CD4-positive, alpha-beta T cell (primary cell): ENCODE results near the gene GSE1. TPM values are rescaled to one million over a fixed set of nuclear protein-coding genes. Genes with fewer than 3 reads are reported as not detected.

Source experiments
- ATAC-seq: fragments of 200-7000 bp; cut with Tn5 transposase; one replicate; pipeline ENCODE4 v1.10.0; 2022; ENCODE audit warnings: mild to moderate bottlenecking; ENCODE audit not compliant: poor library complexity
- CTCF ChIA-PET: fragments of 350-600 bp; sonication (Branson Sonifier 250); formaldehyde crosslinking; loops from one replicate; lab custom pipeline; 2021; ENCODE audit warnings: antibody characterized with exemption, inconsistent platforms; lab: Charles Lee
- POLR2A ChIA-PET: fragments of 350-600 bp; sonication (Branson Sonifier 250); formaldehyde crosslinking; loops from one replicate; lab custom pipeline; 2021; ENCODE audit warnings: antibody characterized with exemption, inconsistent platforms; lab: Charles Lee
- DNase-seq, 14 experiments: peaks; one replicate each; pipeline ENCODE4 v3.0.0-alpha.2; 2013 to 2020; ENCODE audit warnings: mixed read lengths in 2 of 14
- H3K27ac ChIP-seq, 2 donors: one replicate each; pipeline versions ENCODE4 v1.5.1 to v1.7.0; 2013; ENCODE audit warnings: low read length in 2 of 2, low read depth in 1 of 2, mild to moderate bottlenecking in 1 of 2
- H3K27me3 ChIP-seq, 2 experiments: 1 replicate in 1 of 2; 2 replicates in 1 of 2; pipeline versions ENCODE4 v1.6.1 to v1.7.0; 2013; ENCODE audit warnings: low read length in 2 of 2, control low read depth in 1 of 2, mild to moderate bottlenecking in 1 of 2, moderate library complexity in 1 of 2; ENCODE audit not compliant: insufficient read depth in 2 of 2, control insufficient read depth in 1 of 2
- H3K36me3 ChIP-seq: one replicate; pipeline ENCODE4 v1.6.1; 2013; ENCODE audit warnings: low read length, control low read depth; ENCODE audit not compliant: insufficient read depth
- H3K4me1 ChIP-seq: one replicate; pipeline ENCODE4 v1.6.1; 2013; ENCODE audit warnings: low read length, control low read depth; ENCODE audit not compliant: insufficient read depth
- H3K4me3 ChIP-seq: one replicate; pipeline ENCODE4 v1.5.1; 2013; ENCODE audit warnings: mild to moderate bottlenecking, low read length, moderate library complexity
- H3K9me3 ChIP-seq, 2 experiments: 1 replicate in 1 of 2; 2 replicates in 1 of 2; pipeline versions ENCODE4 v1.6.1 to v1.7.0; 2013; ENCODE audit warnings: low read length in 2 of 2, mild to moderate bottlenecking in 2 of 2, control low read depth in 1 of 2, moderate library complexity in 1 of 2; ENCODE audit not compliant: control insufficient read depth in 1 of 2, insufficient read depth in 1 of 2
- H3K27ac Mint-ChIP-seq: one replicate; pipeline ENCODE4 v1.8.0; 2020; ENCODE audit warnings: mixed read lengths
- H3K27me3 Mint-ChIP-seq: one replicate; pipeline ENCODE4 v1.8.0; 2021; ENCODE audit warnings: mixed read lengths
- H3K36me3 Mint-ChIP-seq: one replicate; pipeline ENCODE4 v1.8.0; 2021; ENCODE audit warnings: low read depth, mixed read lengths
- H3K4me1 Mint-ChIP-seq: one replicate; pipeline ENCODE4 v1.8.0; 2021; ENCODE audit warnings: low read depth, mixed read lengths
- H3K4me3 Mint-ChIP-seq: one replicate; pipeline ENCODE4 v1.8.0; 2020; ENCODE audit warnings: mild to moderate bottlenecking, mixed read lengths
- H3K9me3 Mint-ChIP-seq: one replicate; pipeline ENCODE4 v1.8.0; 2020; ENCODE audit warnings: mixed read lengths
- intact Hi-C, 2 experiments: fragments of 100-400 bp; cut with DNase I in 1 of 2; cut with micrococcal nuclease in 1 of 2; formaldehyde crosslinking; loops; one replicate each; pipeline versions ENCODE4 v1.15.1 to v1.9.0; 2023 to 2025; cut with DNase I, micrococcal nuclease
- total RNA-seq, 174 experiments: library from RNA in 2 of 174; stranded (reverse) in 2 of 174; gene quantifications; one replicate each; pipeline ENCODE4 v1.2.3 and lab custom pipeline; 2021 to 2026
- TF ChIP-seq, protein P1 (sequence below): fragments of 200-600 bp; IDR thresholded peaks from one replicate; pipeline ENCODE4 v1.8.0; 2022; ENCODE audit warnings: antibody characterized with exemption, mild to moderate bottlenecking

GSE1 gene
- total RNA-seq, 2 experiments from 2014 or later = 11.7 to 13.7 TPM

DNA sequence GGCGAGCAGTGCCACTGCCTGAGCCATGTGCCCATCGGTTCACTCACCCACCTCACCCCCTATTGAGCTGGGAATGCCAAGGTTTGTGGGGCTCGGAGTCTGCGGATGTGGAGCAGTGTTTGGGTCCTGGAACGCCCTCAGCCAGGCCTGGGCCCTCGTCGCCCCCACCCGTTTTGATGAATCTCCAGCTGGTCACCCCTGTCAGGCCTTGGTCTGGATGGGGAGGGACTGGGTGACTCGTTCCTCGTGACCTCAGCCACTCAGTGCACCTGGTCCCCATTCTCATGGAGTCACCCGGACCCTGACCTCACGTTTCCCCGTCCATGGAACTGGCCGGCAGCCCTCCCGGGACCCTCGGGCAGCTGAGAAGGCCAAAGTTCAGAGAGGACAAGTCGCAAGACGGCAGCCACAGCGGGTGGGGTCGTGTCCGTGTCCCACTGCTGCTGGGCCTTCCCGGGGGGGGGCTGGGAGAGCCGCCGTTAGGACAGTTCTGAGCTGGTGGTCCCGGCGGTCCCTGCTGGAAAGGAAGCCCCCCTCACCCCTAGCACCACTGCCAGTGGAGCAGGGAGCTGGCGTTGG is 23.2 kb downstream of the GSE1 start:
- intact Hi-C loops = no loop called here
- CTCF ChIA-PET = no interaction called here

DNA sequence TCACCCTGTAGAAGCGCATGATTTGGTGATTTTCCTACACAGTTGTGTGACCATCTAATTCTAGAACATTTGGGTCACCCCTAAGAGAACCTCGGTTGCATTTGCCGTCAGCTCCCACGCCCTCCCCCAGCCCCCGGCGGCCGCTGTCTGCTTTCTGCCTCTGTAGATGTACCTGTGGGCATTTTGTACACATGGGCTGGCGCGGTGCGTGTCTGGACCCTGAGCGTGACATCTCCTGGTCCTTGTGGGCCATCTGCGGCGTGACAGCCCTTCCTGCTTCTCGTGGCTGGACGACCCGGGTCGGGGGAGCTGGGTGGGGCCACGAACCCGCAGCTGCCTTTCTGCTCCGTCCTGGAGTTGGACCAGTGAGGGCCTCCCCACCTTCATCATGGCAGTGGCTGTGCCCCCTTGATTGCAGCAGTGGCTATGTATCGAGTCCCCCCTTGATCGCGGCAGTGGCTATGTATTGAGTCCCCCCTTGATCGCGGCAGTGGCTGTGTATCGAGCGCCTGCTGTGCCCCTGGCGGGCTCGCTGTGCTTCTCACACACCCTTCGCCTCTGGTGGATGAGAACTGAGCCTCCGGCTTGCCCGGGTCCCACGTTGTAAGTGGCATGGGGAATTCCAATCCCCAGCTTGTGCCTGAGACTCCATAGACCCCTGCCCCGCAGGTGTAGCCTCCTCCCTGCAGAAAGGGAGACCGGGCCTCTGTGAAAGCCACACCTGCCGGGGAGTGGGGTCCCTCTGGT is 24.1 kb downstream of the GSE1 start:
- DNase-seq = no peak
- no peaks in the 10 kb centered on the region for H3K27me3 Mint-ChIP-seq
- H3K36me3 ChIP-seq = peaks cover 6% of the 10 kb centered on the region
- POLR2A ChIA-PET = no interaction called here
- no peak overlapping the region for H3K4me3 ChIP-seq
- no peak overlapping the region for H3K27ac Mint-ChIP-seq
- no peak for ATAC-seq
- TF ChIP-seq, protein P1, sequence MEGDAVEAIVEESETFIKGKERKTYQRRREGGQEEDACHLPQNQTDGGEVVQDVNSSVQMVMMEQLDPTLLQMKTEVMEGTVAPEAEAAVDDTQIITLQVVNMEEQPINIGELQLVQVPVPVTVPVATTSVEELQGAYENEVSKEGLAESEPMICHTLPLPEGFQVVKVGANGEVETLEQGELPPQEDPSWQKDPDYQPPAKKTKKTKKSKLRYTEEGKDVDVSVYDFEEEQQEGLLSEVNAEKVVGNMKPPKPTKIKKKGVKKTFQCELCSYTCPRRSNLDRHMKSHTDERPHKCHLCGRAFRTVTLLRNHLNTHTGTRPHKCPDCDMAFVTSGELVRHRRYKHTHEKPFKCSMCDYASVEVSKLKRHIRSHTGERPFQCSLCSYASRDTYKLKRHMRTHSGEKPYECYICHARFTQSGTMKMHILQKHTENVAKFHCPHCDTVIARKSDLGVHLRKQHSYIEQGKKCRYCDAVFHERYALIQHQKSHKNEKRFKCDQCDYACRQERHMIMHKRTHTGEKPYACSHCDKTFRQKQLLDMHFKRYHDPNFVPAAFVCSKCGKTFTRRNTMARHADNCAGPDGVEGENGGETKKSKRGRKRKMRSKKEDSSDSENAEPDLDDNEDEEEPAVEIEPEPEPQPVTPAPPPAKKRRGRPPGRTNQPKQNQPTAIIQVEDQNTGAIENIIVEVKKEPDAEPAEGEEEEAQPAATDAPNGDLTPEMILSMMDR = no peak
- no peaks in the 10 kb centered on the region for H3K36me3 Mint-ChIP-seq
- H3K9me3 ChIP-seq = no peaks in the 10 kb centered on the region
- H3K4me1 ChIP-seq = peaks cover 4% of the 10 kb centered on the region
- no peak overlapping the region for H3K4me3 Mint-ChIP-seq
- no peaks in the 10 kb centered on the region for H3K27me3 ChIP-seq
- no peak overlapping the region for H3K27ac ChIP-seq
- no peaks in the 10 kb centered on the region for H3K4me1 Mint-ChIP-seq
- intact Hi-C loops = no loop called here
- CTCF ChIA-PET = no interaction called here
- H3K9me3 Mint-ChIP-seq = no peaks in the 10 kb centered on the region

More for the DNA sequence above, 23.2 kb downstream of the GSE1 start:
- no peak for ATAC-seq
- Mint-ChIP-seq H3K9me3 (no peaks in the 10 kb centered on the region), H3K27ac (no peak overlapping the region), H3K27me3 (no peaks in the 10 kb centered on the region), H3K4me1 (no peaks in the 10 kb centered on the region), H3K4me3 (no peak overlapping the region), H3K36me3 (no peaks in the 10 kb centered on the region)
- Histone ChIP-seq H3K4me3 (no peak overlapping the region), H3K27me3 (no peaks in the 10 kb centered on the region), H3K9me3 (no peaks in the 10 kb centered on the region), H3K4me1 (peaks cover 4% of the 10 kb centered on the region), H3K27ac (no peak overlapping the region), H3K36me3 (peaks cover 6% of the 10 kb centered on the region)
- POLR2A ChIA-PET = no interaction called here
- TF ChIP-seq, protein P1 = no peak
- DNase-seq = no peak

DNA sequence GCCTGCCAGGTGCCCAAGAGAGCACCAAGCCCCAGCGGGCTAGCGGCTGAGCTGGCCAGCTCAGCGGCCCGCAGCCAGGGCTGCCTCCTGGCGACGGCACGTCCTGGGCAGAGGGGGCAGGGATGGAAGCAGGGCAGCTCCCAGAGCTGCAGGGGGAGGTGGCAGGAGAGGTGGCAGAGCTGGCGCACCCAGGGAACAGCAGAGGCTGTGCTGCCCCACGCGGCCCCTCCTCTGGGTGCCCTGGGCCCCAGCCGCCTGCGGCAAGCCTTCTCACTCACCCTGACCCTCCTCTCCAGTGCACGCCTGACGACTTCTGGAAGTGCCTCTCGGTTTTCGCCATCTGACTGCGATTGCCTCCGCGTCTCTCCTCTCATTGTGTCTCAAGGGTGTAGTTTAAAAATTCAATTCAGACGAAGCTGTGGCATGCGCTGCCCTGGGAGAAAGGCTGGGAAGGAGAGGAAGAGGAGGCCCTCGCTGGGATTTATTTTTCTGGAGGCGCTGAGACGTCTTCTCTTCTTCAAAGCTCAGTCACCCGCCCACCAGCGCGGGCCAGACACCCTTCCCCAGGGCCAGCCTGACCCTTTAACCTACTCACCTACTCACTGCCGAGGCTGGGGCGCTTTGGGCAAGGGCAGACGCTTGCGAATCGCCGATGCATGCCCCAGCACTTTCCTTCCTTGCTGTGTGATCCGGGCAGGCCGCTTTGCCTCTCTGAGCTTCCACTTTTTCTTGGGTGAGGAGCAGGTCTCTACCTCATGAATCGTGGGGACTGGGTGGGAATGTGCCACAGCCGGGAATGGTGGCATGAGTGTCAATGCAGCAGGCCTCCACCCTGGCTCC is 24.9 kb downstream of the GSE1 start:
- no peak for DNase-seq
- Mint-ChIP-seq H3K27ac (no peak overlapping the region), H3K9me3 (no peaks in the 10 kb centered on the region), H3K27me3 (no peaks in the 10 kb centered on the region), H3K36me3 (no peaks in the 10 kb centered on the region), H3K4me3 (no peak overlapping the region), H3K4me1 (no peaks in the 10 kb centered on the region)
- Histone ChIP-seq H3K36me3 (peaks cover 6% of the 10 kb centered on the region), H3K27ac (no peak overlapping the region), H3K9me3 (no peaks in the 10 kb centered on the region), H3K27me3 (no peaks in the 10 kb centered on the region), H3K4me3 (no peak overlapping the region), H3K4me1 (peaks cover 4% of the 10 kb centered on the region)
- no peak for ATAC-seq
- TF ChIP-seq, protein P1 = no peak
- intact Hi-C loops = no loop called here
- ChIA-PET POLR2A (no interaction called here), CTCF (no interaction called here)
